ENCODE measurements around the gene CACYBP.
"Not testable (repeated sequence)": the region's sequence is repeated elsewhere in the genome, so short reads cannot be mapped to it uniquely, and the experiment has no call there.

The CACYBP gene

GRCh38 chr1:175013445-175013844 lies 13.7 kb downstream of the CACYBP start:
- DNase-seq: no peak

DNA sequence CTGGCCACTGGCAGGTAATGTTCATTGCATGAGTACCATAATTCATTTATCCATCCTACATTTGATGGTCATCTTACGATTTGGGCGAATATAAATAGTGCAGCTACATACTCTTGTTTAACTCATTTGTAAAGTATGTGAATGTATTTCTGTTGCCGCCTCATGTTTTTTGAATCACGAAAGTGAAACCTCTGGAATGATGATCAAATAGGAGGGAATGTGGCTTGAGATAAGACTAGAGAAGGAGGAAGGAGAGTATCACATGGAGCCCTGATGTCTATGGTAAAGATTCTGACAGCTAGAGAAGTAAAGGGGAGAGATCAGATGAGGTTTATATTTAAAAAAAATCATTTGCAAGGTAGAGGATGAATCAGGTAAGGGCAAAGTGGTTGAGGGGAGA lies 15.5 kb downstream of the CACYBP start:
- no peak for DNase-seq

DNA sequence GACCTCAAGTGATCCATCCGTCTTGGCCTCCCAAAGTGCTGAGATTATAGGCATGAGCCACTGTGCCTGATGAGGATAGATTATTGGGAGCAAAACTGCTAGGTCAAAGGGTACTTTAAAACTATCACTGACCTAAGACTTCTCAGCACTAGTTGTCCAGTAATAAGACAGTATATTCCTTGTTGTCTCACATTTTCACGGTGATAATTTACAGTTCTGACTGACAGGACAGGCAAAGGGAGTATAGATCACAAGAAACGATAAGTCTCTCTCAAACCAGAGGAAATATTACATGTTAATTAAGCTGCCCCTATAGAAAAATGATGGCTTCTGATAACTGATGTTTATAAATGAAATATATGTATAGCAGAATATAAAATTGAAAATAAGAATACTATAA lies 19.8 kb downstream of the CACYBP start:
- DNase-seq: no peak

GRCh38 chr1:175023043-175023921 lies 23.5 kb downstream of the CACYBP start, which contains the start of gene MRPS14:
Gene MRPS14, minus strand, starts transcription at chr1:175023425. Its CDS starts 17 bp downstream, at chr1:175023408.
- peak; percentile 98 for DNase-seq

GRCh38 chr1:175023922-175024242 lies 24.1 kb downstream of the CACYBP start:
- not testable (repeated sequence) for DNase-seq

- DNase-seq: no peak
These were observed 25.0 kb downstream of the CACYBP start for GRCh38 chr1:175024773-175025172.

GRCh38 chr1:175033953-175034352 lies 34.2 kb downstream of the CACYBP start:
- DNase-seq: no peak

DNA sequence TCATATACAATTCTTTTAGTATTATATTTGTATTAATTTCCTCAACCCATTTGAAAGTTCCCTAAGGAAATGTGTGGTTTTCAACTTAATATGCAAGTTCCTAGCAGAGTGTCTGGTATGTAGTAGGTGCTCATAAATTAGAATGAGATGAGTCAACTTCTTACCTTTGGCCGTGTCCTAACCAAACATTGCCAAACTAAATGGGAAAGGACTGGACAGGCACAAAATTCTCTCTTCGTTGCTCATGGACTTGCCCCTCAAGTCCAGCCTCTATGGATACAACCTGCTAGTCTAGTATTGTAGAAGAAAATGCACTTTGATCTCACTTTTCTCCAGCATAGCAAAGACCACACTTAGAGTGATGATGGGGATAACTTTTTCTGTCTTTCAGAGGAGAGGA lies 35.0 kb downstream of the CACYBP start:
- no peak for DNase-seq

DNA sequence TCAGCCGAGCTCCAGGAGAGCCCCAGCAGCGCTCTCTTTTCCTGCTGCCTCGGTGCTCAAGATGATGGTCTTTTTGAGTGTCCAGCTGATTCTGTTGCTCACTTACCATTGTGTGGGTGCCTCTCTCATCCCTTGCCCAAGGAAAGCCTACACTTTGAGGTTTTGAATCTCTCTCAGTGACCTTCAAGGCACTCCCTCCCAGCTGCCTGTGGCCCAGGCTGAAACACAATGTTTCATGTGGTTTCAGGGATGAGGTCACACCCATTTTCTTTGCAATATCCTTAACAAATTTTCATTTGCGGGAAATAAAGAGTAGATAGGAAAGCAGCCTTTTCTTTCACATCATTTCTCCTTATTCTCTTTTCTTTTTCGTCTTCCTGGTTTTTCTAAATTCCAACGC lies 36.1 kb downstream of the CACYBP start:
- DNase-seq: no peak

DNA sequence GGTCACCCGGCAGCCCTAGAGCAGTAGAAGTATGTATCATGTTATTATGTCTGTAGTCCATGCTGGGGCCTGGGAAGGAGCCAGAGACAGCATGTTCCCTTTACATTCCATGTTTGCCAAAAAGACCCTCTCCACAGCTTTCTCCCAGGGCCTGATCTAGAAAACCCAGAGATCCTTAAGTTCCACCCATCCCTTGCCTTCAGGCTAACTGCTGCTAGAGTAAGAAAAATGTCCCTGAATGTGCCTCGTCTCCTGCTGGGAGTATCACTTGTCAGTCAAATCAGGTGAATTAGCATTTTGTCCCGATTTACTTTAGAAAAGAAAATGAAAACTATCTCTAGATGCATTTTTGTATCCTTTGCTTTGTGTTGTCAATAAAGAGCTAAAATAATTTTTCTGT lies 36.7 kb downstream of the CACYBP start:
- DNase-seq: no peak

- DNase-seq: no peak
These were observed 37.7 kb downstream of the CACYBP start for GRCh38 chr1:175037416-175037815.

DNA sequence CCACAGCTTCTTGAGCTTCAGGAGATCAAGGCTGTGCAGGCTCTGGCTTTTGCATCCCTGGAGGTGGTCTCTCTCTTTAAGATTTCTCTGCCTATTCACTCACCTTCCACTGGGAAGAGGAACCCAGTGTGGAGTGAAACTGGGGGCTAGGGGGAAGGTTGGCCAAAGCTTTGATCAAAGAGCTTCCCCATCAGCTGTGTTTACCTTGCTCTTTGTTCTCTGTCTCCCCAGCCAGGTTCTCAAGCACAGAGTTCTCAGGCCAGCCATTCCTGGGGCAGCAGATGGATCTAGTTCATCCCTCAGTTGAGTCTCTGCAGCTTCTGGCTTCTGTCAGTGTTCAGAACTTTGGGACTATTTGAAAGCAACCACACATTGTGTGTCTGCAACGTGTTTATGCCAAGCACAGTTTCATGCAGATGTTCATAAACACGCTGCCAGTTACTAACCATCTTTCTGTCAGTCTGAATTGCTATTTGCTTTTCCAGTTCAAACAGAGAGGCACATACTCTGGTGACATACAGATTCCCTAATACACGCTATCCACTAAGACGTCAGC lies 40.7 kb downstream of the CACYBP start:
- DNase-seq: no peak

DNA sequence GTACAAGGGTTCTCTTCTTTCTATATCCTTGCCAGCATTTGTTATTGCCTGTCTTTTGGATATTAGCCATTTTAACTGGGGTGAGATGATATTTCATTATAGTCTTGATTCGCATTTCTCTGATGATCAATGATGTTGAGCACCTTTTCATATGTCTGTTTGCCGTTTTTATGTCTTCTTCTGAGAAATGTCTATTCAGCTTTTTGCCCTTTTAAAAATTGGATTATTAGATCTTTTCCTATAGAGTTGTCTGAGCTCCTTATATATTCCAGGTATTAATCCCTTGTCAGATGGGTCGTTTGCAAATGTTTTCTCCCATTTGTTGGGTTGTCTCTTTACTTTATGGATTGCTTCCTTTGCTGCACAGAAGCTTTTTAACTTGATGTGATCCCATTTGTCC lies 42.9 kb downstream of the CACYBP start:
- no peak for DNase-seq

- no peak for DNase-seq
These were observed 44.1 kb downstream of the CACYBP start for GRCh38 chr1:175043824-175044223.

DNA sequence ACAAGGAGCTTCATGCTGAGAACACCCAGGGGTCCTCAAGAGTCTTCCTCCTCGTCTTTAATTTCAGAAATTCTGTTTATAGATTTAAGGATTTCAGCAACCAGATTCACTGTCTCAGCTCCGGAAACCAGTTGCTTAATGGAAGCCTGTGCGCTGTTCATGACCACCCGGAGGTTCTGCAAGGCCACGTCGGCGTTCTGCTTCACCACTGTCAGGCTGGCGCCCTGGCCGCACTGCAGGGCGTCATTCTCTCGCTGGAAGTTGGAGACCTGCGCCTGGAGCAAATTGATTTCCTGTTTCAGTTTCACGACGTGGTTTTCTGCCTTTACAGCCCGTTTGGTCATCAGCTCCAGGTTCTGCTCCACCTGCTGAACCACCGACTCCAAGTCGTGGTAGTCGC lies 44.8 kb downstream of the CACYBP start:
- DNase-seq: not testable (repeated sequence)

GRCh38 chr1:175045097-175045496 lies 45.4 kb downstream of the CACYBP start:
- no peak for DNase-seq

DNA sequence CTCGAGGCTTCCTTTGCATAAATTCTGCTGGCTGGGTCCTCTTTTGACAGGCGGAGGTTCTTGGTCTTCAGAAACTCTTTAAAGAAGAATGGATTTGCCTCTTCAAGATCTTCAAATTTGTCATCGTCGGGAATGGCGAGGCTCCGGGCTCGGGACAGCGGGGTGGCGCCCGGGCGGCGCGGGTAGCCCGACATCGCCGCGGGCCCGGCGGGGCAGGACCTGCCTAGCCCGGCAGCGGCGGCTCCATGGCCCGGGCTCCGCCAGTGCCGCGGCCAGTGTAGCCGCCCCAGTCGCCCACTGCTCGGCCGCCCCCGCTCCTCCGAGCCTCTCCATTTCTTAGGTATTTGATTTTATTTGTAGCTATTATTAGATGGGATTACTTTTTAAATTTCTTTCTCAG lies 45.8 kb downstream of the CACYBP start:
- no peak for DNase-seq

GRCh38 chr1:175050992-175051391 lies 51.2 kb downstream of the CACYBP start:
- no peak for DNase-seq

GRCh38 chr1:175054736-175055135 lies 55.0 kb downstream of the CACYBP start:
- DNase-seq: no peak

All from midbrain (tissue), 1 donor.